ENCODE measurements around the gene CRLF1. TPM values are rescaled to one million over a fixed set of nuclear protein-coding genes. Genes with fewer than 3 reads are reported as not detected.
A peak's percentile ranks its signal among the peaks of the same experiment; 100 is the strongest.

The CRLF1 gene
- total RNA-seq, 2 donors from 2014 or later, result 0.84 to 1.6 TPM

GRCh38 chr19:18574691-18575291 lies 31.8 kb downstream of the CRLF1 start:
- intact Hi-C loops (cut with DNase I), result no loop called here
- no peak for DNase-seq
- H3K4me3 ChIP-seq, result no peak overlapping the region
- H3K9ac ChIP-seq (ENCODE audit: low read depth in 2 of 2, low read length in 2 of 2), result no peak overlapping the region
- H3K4me1 ChIP-seq, result peaks cover 14% of the 10 kb centered on the region
- no peaks in the 10 kb centered on the region for H3K9me3 ChIP-seq
- H3K27me3 ChIP-seq, result no peaks in the 10 kb centered on the region
- H3K36me3 ChIP-seq, result peaks cover 3% of the 10 kb centered on the region
- no peak overlapping the region for H3K27ac ChIP-seq
- TF ChIP-seq CTCF (IDR thresholded peaks at IDR 0.05), result no peak

- intact Hi-C loops (cut with DNase I), result no loop called here
- H3K36me3 ChIP-seq, result peaks cover 3% of the 10 kb centered on the region
Measured at GRCh38 chr19:18571564-18572344, 34.8 kb downstream of the CRLF1 start, which contains the start of gene UBA52. Gene UBA52 (plus strand): TSS chr19:18571857. CDS start chr19:18573301, 1,444 bp downstream.

GRCh38 chr19:18568367-18568766 lies 38.2 kb downstream of the CRLF1 start:
- no peaks in the 10 kb centered on the region for H3K9me3 ChIP-seq
- no peak for DNase-seq
- no peak overlapping the region for H3K9ac ChIP-seq (ENCODE audit: low read depth in 2 of 2, low read length in 2 of 2)
- peaks cover 10% of the 10 kb centered on the region for H3K4me1 ChIP-seq
- intact Hi-C loops (cut with DNase I), result loop anchor here (10.0 kb wide), 1 partner anchor 114 kb away; no protein-coding TSS in a partner anchor
- TF ChIP-seq CTCF (IDR thresholded peaks at IDR 0.05), result no peak
- H3K27ac ChIP-seq, result no peak overlapping the region
- H3K4me3 ChIP-seq, result no peak overlapping the region
- H3K36me3 ChIP-seq, result peaks cover 16% of the 10 kb centered on the region
- H3K27me3 ChIP-seq, result no peaks in the 10 kb centered on the region

More at GRCh38 chr19:18571564-18572344, 34.8 kb downstream of the CRLF1 start, which contains the start of gene UBA52:
- H3K4me1 ChIP-seq, result peaks cover 14% of the 10 kb centered on the region
- H3K27ac ChIP-seq, result peak within 1 kb of the TSS; percentile 46
- H3K27me3 ChIP-seq, result no peaks in the 10 kb centered on the region
- peak within 1 kb of the TSS; percentile 94 for H3K9ac ChIP-seq (ENCODE audit: low read depth in 2 of 2, low read length in 2 of 2)
- TF ChIP-seq CTCF (IDR thresholded peaks at IDR 0.05), result no peak
- peak within 1 kb of the TSS; percentile 61 for H3K4me3 ChIP-seq
- no peaks in the 10 kb centered on the region for H3K9me3 ChIP-seq
- peak; percentile 99 for DNase-seq

- peaks cover 16% of the 10 kb centered on the region for H3K36me3 ChIP-seq
- no peaks in the 10 kb centered on the region for H3K4me1 ChIP-seq
- no peak overlapping the region for H3K27ac ChIP-seq
- TF ChIP-seq CTCF (IDR thresholded peaks at IDR 0.05), result no peak
- no peak overlapping the region for H3K9ac ChIP-seq (ENCODE audit: low read depth in 2 of 2, low read length in 2 of 2)
- no peak overlapping the region for H3K4me3 ChIP-seq
- intact Hi-C loops (cut with DNase I), result loop anchor here (10.0 kb wide), 1 partner anchor 112 kb away; no protein-coding TSS in a partner anchor
- no peaks in the 10 kb centered on the region for H3K9me3 ChIP-seq
- no peak for DNase-seq
- H3K27me3 ChIP-seq, result no peaks in the 10 kb centered on the region
Measured at GRCh38 chr19:18566953-18567352, 39.6 kb downstream of the CRLF1 start.

GRCh38 chr19:18562086-18562485 lies 44.5 kb downstream of the CRLF1 start:
- TF ChIP-seq CTCF (IDR thresholded peaks at IDR 0.05), result no peak

More at GRCh38 chr19:18562086-18562485, 44.5 kb downstream of the CRLF1 start:
- intact Hi-C loops (cut with DNase I), result loop anchor here (10.0 kb wide), 1 partner anchor 107 kb away; no protein-coding TSS in a partner anchor
- H3K9ac ChIP-seq (ENCODE audit: low read depth in 2 of 2, low read length in 2 of 2), result no peak overlapping the region
- H3K27me3 ChIP-seq, result no peaks in the 10 kb centered on the region
- H3K36me3 ChIP-seq, result peaks cover 16% of the 10 kb centered on the region
- no peak overlapping the region for H3K27ac ChIP-seq
- no peak overlapping the region for H3K4me3 ChIP-seq
- peaks cover 3% of the 10 kb centered on the region for H3K4me1 ChIP-seq
- no peak for DNase-seq
- H3K9me3 ChIP-seq, result no peaks in the 10 kb centered on the region

Measured in colonic mucosa (tissue), 4 donors.